ENCODE results near the gene PLB1. TPM values are rescaled to one million over a fixed set of nuclear protein-coding genes. Genes with fewer than 3 reads are reported as not detected.

Gene PLB1
- total and polyA plus RNA-seq, 8 donors, result 0.45 to 18.8 (median 3.4) TPM

DNA sequence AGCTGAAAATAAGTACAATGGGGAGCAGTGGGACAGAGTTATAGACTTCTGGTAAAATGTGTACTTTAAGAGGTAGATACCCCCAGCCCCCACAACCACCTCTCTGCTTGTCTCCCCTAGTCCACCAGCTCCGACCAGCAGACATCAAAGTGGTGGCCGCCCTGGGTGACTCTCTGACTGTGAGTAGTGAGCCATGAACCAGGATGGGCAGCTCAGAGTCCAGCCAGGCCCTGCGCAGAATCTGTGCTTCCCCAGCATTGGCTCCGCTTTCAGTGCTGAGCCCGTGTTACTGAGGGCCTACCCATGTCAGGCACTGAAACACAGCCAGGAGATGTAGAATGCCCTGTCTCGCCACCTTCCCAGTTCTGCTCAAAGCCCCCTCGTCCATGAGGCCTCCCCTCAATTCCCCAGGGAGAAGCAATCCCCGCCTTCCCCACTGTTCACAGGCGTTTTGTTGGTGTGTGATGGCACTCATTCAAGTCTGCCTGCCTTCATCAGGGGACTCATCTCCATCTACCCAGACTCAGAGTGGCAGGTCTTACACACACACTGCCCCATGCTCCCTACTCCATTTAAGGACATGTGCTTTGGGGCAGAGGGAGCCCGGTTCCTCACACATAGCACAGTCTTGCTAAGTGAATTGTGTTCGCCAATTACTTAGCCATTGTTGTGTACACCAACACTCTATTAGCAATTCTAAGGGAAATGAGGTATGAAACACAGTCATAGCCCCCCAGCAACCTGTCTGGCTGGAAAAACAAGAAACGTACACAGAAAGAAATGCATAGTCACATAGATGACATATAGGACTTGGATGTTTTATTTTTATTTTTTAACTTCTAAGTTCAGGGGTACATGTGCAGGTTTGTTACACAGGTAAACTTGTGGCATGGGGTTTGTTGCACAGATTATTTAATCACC, 122.6 kb downstream of the PLB1 start:
- TF ChIP-seq, protein P1, sequence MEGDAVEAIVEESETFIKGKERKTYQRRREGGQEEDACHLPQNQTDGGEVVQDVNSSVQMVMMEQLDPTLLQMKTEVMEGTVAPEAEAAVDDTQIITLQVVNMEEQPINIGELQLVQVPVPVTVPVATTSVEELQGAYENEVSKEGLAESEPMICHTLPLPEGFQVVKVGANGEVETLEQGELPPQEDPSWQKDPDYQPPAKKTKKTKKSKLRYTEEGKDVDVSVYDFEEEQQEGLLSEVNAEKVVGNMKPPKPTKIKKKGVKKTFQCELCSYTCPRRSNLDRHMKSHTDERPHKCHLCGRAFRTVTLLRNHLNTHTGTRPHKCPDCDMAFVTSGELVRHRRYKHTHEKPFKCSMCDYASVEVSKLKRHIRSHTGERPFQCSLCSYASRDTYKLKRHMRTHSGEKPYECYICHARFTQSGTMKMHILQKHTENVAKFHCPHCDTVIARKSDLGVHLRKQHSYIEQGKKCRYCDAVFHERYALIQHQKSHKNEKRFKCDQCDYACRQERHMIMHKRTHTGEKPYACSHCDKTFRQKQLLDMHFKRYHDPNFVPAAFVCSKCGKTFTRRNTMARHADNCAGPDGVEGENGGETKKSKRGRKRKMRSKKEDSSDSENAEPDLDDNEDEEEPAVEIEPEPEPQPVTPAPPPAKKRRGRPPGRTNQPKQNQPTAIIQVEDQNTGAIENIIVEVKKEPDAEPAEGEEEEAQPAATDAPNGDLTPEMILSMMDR (IDR thresholded peaks at IDR 0.05), result no peak
- TF ChIP-seq EP300 (IDR thresholded peaks at IDR 0.05), result no peak
- TF ChIP-seq POLR2AphosphoS5 (IDR thresholded peaks at IDR 0.05), result no peak
- TF ChIP-seq POLR2A (IDR thresholded peaks at IDR 0.05), result no peak
- no peaks in the 10 kb centered on the region for H3K9me3 ChIP-seq
- 91 to 95% (median 91%) methylated on average over 11 to 12 of the region's 12 CpGs for WGBS, 5 donors
- H3K4me3 ChIP-seq, result no peak overlapping the region
- H3K27ac ChIP-seq, result peak overlapping the region in 3 of 5 donors; percentile 3 to 34 (median 24)
- DNase-seq, result no peak
- H3K4me1 ChIP-seq, result peaks cover 28 to 80% (median 46%) of the 10 kb centered on the region in 4 donors
- no peaks in the 10 kb centered on the region for H3K36me3 ChIP-seq
- intact Hi-C loops (cut with DNase I; ENCODE audit: low total_unique reads), result no loop called here
- no peaks in the 10 kb centered on the region for H3K27me3 ChIP-seq

DNA sequence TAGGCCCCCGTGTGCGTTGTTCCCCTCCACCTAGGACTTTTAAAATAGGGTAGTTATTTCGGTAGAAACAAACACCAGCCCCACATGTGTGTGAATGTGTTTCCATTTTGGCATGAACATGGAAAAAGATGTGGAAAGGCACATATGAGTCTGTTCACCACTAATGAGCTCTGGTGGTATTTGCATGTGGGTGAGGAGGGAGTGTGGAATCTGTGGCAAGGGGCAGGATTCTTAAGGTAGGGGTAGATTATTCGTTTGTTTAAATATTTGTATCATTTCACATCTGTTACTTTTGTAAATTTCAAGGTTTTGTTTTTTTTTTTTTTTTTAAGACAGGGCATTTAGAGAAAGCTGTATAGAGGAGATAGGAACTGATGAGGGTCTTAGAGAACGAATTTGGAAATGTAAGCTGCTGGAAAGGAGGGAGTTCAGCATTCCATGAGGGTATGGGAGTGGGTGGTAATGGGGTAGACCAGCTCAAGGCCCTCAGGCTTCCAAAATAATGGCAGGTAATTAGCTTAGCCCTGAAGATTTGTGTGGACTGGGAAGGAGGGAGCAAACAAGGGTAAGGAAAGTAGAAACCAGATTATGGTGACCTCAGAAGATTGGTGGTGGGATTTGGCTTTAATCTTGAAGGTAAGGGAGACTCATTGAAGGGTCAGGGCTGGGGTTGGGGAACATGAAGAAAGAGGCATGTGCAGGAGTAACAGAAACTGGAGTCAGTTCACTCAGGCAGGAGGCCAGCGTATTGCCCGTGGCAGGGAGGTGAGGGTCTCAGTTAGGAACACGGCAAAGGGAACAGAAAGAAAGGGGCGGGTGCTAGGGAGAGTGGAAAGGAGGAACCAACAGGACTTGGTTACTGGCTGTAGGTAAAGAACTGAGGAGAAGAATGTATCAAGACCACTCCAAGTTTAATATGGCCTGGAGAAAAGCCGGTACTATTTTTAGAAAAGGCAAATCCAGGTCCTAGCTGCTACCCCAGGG, 123.6 kb downstream of the PLB1 start:
- H3K27me3 ChIP-seq, result no peaks in the 10 kb centered on the region
- no peak for TF ChIP-seq EP300 (IDR thresholded peaks at IDR 0.05)
- no peak for TF ChIP-seq POLR2AphosphoS5 (IDR thresholded peaks at IDR 0.05)
- TF ChIP-seq, protein P1 (IDR thresholded peaks at IDR 0.05), result no peak
- TF ChIP-seq POLR2A (IDR thresholded peaks at IDR 0.05), result no peak
- 76 to 83% (median 79%) methylated on average over 10 of the region's 10 CpGs for WGBS, 5 donors
- H3K9me3 ChIP-seq, result no peaks in the 10 kb centered on the region
- intact Hi-C loops (cut with DNase I; ENCODE audit: low total_unique reads), result no loop called here
- peak overlapping the region in 4 of 5 donors; percentile 3 to 97 (median 94) for H3K27ac ChIP-seq
- no peak for DNase-seq
- H3K4me3 ChIP-seq, result no peak overlapping the region
- H3K36me3 ChIP-seq, result no peaks in the 10 kb centered on the region
- peaks cover 29 to 84% (median 47%) of the 10 kb centered on the region in 4 donors for H3K4me1 ChIP-seq

DNA sequence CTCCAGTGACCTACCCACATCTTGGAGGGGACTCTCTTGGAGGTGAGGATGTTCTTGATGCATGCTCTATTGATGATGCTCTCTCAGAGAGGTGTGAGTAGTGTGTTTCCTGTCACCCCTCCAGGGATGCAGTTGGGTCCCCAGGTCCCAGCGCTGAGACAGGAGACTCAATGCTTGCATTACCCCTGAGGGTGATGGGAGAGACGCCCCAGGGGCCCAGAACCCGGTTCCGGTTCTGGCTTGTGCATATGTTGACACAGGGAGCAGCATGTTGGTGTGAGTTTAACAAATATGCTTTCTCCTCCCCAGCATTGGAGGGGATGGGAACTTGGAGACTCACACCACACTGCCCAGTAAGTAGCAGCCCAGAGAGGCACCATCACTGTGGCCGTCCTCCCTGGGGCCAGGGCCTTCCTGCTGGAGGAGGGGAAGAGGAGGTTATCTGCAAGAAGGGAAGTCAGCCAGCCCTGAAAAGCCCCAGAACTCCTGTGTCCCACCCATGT, 124.5 kb downstream of the PLB1 start:
- intact Hi-C loops (cut with DNase I; ENCODE audit: low total_unique reads), result no loop called here
- Histone ChIP-seq H3K4me1 (peaks cover 37 to 90% (median 55%) of the 10 kb centered on the region in 4 donors), H3K27me3 (no peaks in the 10 kb centered on the region), H3K4me3 (no peak overlapping the region), H3K9me3 (no peaks in the 10 kb centered on the region), H3K36me3 (no peaks in the 10 kb centered on the region), H3K27ac (peak overlapping the region; percentile 55 to 97 (median 94))
- WGBS, 5 donors, result 62 to 76% (median 69%) methylated on average over 5 of the region's 5 CpGs
- no peak for DNase-seq
- no peak for TF ChIP-seq POLR2A (IDR thresholded peaks at IDR 0.05)
- TF ChIP-seq POLR2AphosphoS5 (IDR thresholded peaks at IDR 0.05), result no peak
- TF ChIP-seq EP300 (IDR thresholded peaks at IDR 0.05), result no peak
- TF ChIP-seq, protein P1 (IDR thresholded peaks at IDR 0.05), result no peak

DNA sequence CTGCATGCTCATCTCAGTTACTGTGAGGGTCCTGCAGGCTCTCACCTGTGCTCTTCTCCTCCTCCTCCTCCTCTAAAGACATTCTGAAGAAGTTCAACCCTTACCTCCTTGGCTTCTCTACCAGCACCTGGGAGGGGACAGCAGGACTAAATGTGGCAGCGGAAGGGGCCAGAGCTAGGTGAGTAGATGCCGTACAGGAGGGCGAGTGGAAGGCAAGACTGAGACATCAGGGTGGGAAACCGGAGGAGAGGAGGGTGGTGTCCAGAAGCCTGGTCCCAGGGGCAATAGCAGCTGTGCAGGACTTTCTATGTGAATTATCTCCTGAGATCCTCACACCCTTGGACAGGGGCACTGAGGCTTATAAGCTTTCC, 124.9 kb downstream of the PLB1 start:
- Histone ChIP-seq H3K36me3 (no peaks in the 10 kb centered on the region), H3K9me3 (no peaks in the 10 kb centered on the region), H3K4me3 (peak overlapping the region in 1 of 4 donors; percentile 6), H3K4me1 (peaks cover 42 to 90% (median 60%) of the 10 kb centered on the region in 4 donors), H3K27ac (peak overlapping the region; percentile 55 to 97 (median 94)), H3K27me3 (no peaks in the 10 kb centered on the region)
- no peak for TF ChIP-seq POLR2AphosphoS5 (IDR thresholded peaks at IDR 0.05)
- TF ChIP-seq EP300 (IDR thresholded peaks at IDR 0.05), result no peak
- TF ChIP-seq POLR2A (IDR thresholded peaks at IDR 0.05), result no peak
- TF ChIP-seq, protein P1 (IDR thresholded peaks at IDR 0.05), result no peak
- DNase-seq, result no peak
- intact Hi-C loops (cut with DNase I; ENCODE audit: low total_unique reads), result no loop called here
- 70 to 92% (median 89%) methylated on average over 4 of the region's 4 CpGs for WGBS, 5 donors

All from stomach (tissue), 9 donors.